Measurements from ENCODE around the gene TMED6.

TMED6 gene

GRCh38 chr16:69294051-69294450, 57.5 kb downstream of the TMED6 start:
- no peak overlapping the region for H3K4me3 ChIP-seq
- no peaks in the 10 kb centered on the region for H3K9me3 ChIP-seq (ENCODE audit: low read depth, low read length)

GRCh38 chr16:69293401-69293800, 58.2 kb downstream of the TMED6 start:
- TF ChIP-seq FOXP2 (optimal IDR thresholded peaks at IDR 0.05; ENCODE audit: control extremely low read depth, extremely low read length, insufficient read depth) (no peak), POLR2AphosphoS5 (IDR thresholded peaks at IDR 0.05; ENCODE audit: borderline replicate concordance, low read depth, low read length) (no peak), EZH2 (IDR thresholded peaks at IDR 0.05) (no peak)
- no peak overlapping the region for H3K9ac ChIP-seq (ENCODE audit: insufficient read length)
- no peaks in the 10 kb centered on the region for H3K9me3 ChIP-seq (ENCODE audit: low read depth, low read length)
- H3K4me3 ChIP-seq = no peak overlapping the region
- H3K27ac ChIP-seq = no peak overlapping the region
- no peaks in the 10 kb centered on the region for H3K36me3 ChIP-seq (ENCODE audit: insufficient read depth, low read length)
- no peak for DNase-seq (ENCODE audit: low read depth, low spot score)

More at GRCh38 chr16:69294051-69294450, 57.5 kb downstream of the TMED6 start:
- H3K27ac ChIP-seq = no peak overlapping the region
- DNase-seq (ENCODE audit: low read depth, low spot score) = no peak
- H3K36me3 ChIP-seq (ENCODE audit: insufficient read depth, low read length) = no peaks in the 10 kb centered on the region
- no peak overlapping the region for H3K9ac ChIP-seq (ENCODE audit: insufficient read length)
- TF ChIP-seq EZH2 (IDR thresholded peaks at IDR 0.05) (no peak), FOXP2 (optimal IDR thresholded peaks at IDR 0.05; ENCODE audit: control extremely low read depth, extremely low read length, insufficient read depth) (no peak), POLR2AphosphoS5 (IDR thresholded peaks at IDR 0.05; ENCODE audit: borderline replicate concordance, low read depth, low read length) (no peak)

Data from SK-N-MC (cell line).